Sciatic nerve (tissue), 2 donors: Measurements from ENCODE around the gene ABCB8. TPM values are rescaled to one million over a fixed set of nuclear protein-coding genes. Genes with fewer than 3 reads are reported as not detected.

ENCODE experiments used
- ATAC-seq: fragments of 200-7000 bp; cut with Tn5 transposase; one replicate; pipeline ENCODE4 v1.9.1; 2020; ENCODE audit warnings: mild to moderate bottlenecking, moderate library complexity
- DNase-seq: peaks from one replicate; pipeline ENCODE4 v3.0.0-alpha.2; 2020; ENCODE audit warnings: low spot score
- intact Hi-C: fragments of 100-400 bp; cut with DNase I; formaldehyde crosslinking; loops from one replicate; pipeline ENCODE4 v1.14.2; 2022
- total RNA-seq: library from RNA; stranded (reverse); fragmentation: NEBNext Ultra II Directional; extraction: Animal tissue kit (Norgen Biotek cat#: 25700); gene quantifications from one replicate; pipeline ENCODE4 v1.2.1, GENCODE V29; 2021
- donor health status: DM: no; HTN: no; CAD: no.
- donor health status: DM: no; HTN: no; CAD: no.

ABCB8 gene
- 32.8 TPM for total RNA-seq

DNA sequence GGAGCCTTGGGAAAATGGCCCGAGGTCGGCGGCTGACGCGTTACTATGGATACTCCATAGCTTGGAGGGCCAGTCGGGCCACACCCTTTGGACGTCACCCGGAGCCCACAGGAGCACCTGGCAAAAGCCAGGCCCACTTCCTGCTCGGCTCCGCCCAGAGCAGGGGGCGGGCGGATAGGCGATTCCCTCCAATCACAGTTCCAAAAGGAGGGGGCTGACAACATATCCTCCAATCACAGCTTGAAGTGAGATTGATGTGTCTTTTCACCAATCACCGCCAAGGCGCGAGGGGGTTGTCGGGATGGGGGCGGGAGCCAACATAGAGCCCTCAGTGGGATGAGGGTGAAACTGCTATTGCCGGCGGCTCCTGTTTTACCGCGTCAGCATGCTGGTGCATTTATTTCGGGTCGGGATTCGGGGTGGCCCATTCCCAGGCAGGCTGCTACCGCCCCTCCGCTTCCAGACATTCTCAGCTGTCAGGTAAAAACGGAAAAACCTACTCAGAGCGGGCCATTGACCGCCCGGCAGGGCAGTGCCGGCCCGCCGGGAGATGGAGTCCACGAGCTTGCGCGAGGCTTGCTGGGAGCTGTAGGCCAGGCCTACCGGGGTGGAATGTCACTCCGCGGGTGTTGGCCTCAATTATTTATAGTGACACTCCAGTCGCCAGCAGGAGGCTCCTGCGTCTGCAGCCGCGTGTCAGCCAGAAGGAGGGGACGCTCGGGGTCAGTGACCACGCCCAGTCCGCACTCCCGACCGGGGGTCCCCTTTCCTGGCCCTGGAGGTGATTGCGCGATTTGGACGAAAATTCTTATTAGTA lies at the start of gene ABCB8:
ABCB8 (plus strand) TSS at position 320 of the 817 bp plus-strand sequence; CDS start at position 386, 66 bp downstream.
- intact Hi-C loops = no loop called here
- ATAC-seq = peak; percentile 98
- peak; percentile 99 for DNase-seq

DNA sequence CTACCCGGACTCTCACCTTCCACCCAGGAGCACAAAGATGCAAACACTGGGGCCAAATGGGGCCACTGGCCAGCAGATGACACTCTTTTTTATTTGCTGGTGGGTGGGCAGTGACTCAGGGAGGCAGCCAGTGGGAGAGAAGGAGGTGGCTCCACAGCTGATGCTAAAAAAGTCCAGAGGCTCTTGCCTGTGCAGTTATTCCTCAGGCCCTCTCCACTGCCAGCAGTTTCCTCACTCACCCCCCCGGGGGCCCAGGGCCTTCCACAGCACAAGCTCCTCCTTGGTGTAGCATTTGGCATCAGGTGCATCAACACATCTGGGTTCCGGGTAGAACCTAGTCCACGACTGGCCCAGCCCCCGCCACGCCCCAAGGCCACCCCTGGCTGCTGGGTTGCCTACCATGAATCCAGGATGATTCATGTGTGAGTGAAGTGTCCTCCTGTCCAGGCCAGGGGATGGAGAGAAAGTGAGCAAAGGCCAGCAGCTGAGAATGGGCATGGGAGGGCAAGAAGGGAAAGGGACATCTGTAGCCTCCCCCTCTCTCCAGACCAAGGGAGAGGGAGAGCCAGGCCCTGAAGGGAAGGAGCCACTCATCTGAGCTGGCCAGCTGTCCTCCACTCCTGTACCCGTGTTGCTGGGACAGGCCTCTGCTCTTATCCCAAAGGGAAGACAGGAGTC lies 48.4 kb upstream of the ABCB8 start:
- no peak for DNase-seq
- intact Hi-C loops = no loop called here

DNA sequence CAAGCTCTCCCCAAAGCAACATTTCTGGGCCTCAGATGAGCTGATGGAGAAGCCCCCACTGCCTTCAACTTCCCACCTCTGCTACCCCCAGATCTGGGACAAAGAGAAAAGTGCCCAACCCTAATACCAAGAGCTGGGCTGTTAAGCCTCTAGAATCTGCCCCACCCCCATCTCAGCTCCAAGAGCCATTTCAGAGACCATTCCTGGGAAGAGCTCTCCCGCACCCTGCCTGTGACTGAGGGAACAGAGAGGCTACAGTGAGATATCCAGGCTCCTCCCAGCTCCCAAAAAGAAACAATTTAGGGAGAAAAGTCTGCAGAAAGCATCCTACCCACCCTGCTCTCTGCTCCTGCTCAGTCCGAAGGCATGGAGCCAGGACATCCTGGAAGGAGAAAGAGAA lies 47.6 kb upstream of the ABCB8 start:
- intact Hi-C loops = no loop called here
- ATAC-seq = no peak
- no peak for DNase-seq

More for the DNA sequence above, 48.4 kb upstream of the ABCB8 start:
- peak; percentile 40 for ATAC-seq

DNA sequence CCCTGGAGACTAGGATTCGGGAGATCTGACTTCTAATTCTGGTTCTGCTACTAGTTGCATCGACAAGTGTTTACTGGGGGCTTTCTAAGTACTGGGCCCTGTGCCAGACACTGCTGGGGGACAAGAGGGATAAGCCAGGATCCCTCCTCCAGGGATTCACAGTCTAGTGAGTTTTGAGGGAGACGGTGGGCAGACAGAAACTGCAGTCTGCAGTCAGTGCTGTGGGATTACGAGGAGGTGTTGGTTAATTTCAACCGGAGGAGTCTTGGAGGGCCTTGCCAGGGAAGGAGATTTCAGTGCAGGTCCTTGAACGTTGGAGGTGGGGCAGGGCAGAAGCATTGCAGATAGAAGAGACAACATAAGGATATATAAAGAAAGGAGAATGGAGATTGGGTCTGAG lies 46.6 kb upstream of the ABCB8 start:
- intact Hi-C loops = no loop called here
- ATAC-seq (no peak), DNase-seq (no peak)

DNA sequence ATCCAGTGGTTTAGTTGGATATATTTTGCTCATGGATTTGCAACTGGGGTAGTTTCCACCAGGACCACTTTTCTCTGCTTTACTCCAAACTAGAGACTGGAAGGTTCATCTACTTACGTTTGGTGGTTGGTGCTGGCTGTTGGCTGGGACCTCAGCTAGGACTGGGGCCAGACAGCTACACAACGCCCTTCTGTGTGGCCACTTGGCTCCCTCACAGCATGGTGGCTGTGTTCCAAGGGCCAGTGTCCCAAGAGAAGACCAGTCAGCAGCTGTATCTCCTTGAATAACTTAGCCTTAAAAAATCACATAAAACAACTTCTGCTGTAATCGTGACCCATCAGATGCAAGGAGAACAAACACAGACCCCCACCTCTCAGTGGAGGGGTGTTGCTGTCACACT lies 45.9 kb upstream of the ABCB8 start:
- DNase-seq = no peak
- intact Hi-C loops = no loop called here
- ATAC-seq = peak; percentile 54

DNA sequence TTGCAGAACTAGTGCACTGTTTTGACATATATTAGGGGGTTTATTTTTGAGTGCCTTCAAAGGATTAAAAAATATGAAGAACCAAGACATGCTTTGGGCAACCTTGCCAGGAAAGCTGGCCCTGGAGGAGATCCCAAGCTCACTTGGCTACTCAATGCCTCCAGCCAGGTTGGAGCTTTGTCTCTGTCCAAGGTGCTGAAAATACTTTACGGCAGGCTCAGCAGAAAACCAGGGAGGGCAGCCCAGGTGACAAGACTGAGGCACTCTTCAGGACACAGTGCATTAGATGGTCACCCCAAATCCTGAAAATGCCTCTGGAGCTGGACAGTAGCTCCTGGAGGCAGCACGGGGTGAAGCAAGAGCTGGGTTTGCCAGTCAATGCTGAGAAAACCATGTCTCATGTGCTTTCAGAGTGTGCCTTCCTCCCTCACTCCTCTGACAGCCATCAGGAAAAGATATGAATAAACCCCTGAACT lies 44.3 kb upstream of the ABCB8 start:
- DNase-seq = no peak
- no peak for ATAC-seq
- intact Hi-C loops = no loop called here

DNA sequence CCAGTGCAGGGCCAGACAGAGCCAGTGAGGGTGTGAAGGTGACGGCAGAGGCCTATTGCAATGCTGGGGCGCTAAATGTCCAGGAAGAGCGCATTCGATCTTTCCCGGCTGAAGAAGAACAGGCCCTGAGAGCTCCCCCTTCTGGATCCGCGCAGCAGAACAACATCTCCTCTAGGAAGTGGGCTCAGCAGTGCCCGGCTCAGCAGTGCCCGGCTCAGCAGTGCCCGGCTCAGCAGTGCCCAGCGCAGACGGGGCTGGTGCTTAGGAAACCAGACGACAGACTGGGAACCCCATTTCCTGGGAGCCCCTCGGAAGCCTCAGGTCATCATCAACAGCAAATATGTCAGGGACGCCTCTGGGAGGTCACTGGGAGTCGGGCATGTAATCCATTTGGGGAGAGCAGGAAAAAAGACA lies 42.1 kb upstream of the ABCB8 start:
- intact Hi-C loops = loop anchor here (5.0 kb wide), 1 partner anchor 89 kb away; no protein-coding TSS in a partner anchor
- DNase-seq (no peak), ATAC-seq (no peak)

DNA sequence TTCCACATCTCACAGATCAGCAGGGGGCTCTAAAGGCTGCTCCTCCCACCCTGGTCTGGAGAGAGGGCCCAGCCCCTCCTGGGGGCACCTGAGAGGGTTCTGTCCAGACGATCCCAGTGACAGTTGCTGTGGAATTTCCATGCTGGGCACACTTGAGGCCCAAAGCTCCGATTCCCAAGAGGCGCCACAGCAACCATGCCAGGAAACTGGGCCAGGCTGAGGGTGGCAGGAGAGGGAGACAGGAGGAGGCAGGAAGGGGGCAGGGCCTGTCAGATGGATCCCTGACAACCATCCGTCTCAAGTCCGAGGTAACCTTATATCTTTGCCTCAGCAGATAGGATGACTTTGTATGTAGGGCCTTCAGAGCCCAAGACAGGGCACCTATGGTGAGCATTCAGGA lies 41.7 kb upstream of the ABCB8 start:
- ATAC-seq (no peak), DNase-seq (no peak)

DNA sequence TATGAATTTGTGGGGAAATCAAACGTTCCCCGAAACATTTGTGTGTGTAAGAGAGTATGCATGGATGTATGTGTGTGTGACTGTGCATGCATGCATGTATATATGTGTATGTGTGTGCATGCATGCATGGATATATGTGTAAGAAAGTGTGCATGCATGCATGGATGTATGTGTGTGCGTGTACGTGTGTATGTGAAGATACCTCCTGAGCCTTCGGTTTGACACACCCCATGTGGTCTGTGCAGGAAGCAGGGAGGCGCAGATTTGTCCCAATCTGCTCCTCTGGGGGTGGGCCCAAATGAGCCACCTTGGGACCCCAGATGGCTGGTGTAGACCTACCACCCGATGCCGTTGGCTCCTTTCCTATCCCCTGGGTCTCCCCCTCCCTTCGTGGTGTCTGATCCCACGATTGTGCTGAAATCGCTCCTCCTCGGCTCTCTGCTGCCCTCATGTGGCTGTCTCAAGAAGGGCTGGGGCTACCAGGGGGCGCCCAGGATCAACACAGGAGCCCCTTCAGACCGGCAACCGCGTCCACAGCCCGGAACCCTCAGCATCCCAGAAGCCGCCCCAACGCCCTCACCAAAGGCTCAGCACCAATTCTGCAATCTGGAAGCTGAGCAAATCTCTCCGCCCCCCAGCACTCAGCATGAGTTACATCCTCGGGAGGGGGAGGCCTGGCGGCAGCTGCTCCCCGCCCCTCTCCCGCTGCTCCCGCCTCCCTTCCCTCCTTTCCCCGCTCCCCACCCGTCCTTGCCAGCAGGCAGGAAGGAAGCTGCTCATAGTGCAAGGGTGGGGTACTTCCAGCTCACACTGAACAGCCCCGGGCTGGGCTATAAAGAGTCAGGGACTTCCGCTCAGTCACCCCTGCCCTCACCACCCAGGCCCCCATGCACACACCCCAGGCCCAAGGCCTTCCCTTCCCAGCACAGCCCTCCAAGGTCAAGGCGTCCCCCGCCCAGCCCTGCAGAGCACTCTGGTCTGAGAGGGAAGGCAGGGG lies 39.7 kb upstream of the ABCB8 start:
- intact Hi-C loops = loop anchor here (5.0 kb wide), 1 partner anchor 91 kb away; no protein-coding TSS in a partner anchor
- ATAC-seq = peak; percentile 52

More for the DNA sequence above, 41.7 kb upstream of the ABCB8 start:
- intact Hi-C loops = loop anchor here (5.0 kb wide), 1 partner anchor 89 kb away; no protein-coding TSS in a partner anchor

DNA sequence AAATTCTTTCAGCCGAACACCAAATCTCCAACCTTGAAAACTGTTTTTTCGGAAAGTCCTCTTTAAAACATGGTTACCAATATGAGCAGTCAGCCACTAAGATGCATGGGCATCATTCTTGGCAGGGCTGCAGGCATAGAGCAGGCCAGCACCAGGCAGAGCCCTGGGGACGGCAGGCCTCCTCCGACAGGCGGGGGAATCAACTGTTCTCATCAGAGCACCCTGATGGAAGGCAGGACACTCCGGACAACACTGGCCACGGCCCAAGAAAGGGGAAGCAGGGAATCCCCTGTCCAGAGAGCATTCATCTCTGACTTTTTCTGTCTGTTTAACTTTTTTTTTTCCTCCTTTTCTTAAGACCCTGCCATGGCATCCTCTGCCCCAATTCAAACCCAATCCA lies 38.8 kb upstream of the ABCB8 start:
- ATAC-seq = no peak
- intact Hi-C loops = loop anchor here (5.0 kb wide), 1 partner anchor 92 kb away; no protein-coding TSS in a partner anchor
- no peak for DNase-seq

More for the DNA sequence above, 39.7 kb upstream of the ABCB8 start:
- no peak for DNase-seq

DNA sequence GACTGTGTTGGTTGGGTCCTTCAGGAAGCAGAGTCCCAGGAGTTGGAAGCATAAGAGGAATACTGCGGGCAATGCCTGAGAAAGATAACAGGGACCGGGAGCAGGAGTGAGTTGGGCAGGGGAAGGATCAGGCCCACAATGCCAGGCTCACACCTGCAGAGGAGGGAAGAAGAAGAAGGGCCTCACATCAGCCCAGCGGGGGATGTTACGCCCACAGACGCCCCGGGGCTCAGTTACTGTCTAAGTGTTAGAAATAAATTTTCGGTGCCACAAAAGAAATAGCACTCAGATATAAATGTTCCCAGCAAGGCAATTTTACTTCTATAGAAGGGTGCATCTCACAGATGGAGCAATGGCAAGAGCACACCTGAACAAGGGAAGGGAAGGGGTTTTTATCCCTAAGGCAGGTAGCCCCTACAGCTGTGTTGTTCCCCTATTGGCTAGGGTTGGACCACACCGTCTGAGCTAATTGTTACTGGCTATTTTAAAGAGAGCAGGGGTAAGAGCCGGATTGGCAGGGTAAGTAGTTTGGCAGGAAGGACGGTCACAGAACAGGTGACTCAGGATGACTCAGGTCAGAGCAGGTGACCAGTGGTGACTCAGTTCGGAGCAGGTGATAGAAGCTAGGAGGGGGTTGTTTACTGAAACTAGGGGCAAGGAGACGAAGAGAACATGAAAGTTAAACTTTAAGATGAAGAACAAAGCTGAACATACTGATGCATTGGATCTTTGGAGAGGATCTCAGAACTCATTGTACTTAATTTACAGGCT lies 37.6 kb upstream of the ABCB8 start, which contains the start of gene NOS3:
NOS3 (plus strand) TSS at position 602 of the 771 bp plus-strand sequence. CDS start 2,787 bp downstream, outside the sequence.
- ATAC-seq (no peak), DNase-seq (no peak)
- intact Hi-C loops = no loop called here

DNA sequence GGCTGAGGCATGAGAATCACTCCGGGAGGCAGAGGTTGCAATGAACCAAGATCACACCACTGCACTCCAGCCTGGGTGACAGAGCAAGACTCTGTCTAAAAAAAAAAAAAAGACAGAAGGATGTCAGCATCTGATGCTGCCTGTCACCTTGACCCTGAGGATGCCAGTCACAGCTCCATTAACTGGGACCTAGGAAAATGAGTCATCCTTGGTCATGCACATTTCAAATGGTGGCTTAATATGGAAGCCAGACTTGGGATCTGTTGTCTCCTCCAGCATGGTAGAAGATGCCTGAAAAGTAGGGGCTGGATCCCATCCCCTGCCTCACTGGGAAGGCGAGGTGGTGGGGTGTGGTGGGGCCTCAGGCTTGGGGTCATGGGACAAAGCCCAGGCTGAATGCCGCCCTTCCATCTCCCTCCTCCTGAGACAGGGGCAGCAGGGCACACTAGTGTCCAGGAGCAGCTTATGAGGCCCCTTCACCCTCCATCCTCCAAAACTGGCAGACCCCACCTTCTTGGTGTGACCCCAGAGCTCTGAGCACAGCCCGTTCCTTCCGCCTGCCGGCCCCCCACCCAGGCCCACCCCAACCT lies 36.1 kb upstream of the ABCB8 start:
- no peak for DNase-seq
- no peak for ATAC-seq
- intact Hi-C loops = no loop called here

DNA sequence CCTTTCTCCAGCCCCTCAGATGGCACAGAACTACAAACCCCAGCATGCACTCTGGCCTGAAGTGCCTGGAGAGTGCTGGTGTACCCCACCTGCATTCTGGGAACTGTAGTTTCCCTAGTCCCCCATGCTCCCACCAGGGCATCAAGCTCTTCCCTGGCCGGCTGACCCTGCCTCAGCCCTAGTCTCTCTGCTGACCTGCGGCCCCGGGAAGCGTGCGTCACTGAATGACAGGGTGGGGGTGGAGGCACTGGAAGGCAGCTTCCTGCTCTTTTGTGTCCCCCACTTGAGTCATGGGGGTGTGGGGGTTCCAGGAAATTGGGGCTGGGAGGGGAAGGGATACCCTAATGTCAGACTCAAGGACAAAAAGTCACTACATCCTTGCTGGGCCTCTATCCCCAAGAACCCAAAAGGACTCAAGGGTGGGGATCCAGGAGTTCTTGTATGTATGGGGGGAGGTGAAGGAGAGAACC lies 35.4 kb upstream of the ABCB8 start:
- ATAC-seq (peak; percentile 50), DNase-seq (no peak)
- intact Hi-C loops = no loop called here

DNA sequence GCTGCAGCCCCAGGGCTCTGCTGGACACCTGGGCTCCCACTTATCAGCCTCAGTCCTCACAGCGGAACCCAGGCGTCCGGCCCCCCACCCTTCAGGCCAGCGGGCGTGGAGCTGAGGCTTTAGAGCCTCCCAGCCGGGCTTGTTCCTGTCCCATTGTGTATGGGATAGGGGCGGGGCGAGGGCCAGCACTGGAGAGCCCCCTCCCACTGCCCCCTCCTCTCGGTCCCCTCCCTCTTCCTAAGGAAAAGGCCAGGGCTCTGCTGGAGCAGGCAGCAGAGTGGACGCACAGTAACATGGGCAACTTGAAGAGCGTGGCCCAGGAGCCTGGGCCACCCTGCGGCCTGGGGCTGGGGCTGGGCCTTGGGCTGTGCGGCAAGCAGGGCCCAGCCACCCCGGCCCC lies 34.7 kb upstream of the ABCB8 start:
- DNase-seq (no peak), ATAC-seq (peak; percentile 33)

DNA sequence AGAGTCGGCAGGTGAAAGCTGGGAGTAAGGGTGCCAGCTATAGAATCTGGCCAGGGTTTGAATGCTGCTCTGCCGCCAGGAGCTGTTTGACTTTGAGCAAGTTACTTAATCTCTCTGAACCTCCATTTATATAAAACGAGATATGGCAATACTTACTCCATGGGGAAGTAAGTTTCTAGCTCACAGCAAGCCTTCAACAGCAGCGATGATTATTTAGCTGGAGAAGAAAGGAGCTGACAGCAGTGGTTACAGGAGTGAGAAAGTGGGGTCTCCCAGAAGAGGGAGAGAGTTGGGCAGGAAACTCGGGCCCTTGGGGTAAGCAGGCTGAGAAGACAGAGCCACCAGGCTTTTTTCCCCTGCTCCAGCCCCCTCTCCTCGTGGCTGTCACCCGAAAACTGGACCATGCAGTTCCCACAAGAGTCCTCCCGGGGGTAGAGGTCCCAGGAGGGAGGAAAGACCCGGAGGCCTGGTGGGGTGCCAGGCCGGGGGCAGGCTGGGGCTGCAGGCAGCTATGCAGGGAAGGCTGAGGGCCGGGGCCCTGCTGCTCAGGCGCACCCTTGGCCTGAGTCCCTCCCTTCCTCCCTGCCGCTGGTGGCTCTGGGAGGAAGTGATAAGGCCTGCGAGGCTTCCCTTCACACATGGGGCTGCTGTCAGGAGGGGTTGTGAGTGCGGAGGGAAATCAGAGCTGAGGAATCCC lies 34.0 kb upstream of the ABCB8 start:
- ATAC-seq (peak; percentile 54), DNase-seq (no peak)
- intact Hi-C loops = no loop called here

More for the DNA sequence above, 34.7 kb upstream of the ABCB8 start:
- intact Hi-C loops = no loop called here

DNA sequence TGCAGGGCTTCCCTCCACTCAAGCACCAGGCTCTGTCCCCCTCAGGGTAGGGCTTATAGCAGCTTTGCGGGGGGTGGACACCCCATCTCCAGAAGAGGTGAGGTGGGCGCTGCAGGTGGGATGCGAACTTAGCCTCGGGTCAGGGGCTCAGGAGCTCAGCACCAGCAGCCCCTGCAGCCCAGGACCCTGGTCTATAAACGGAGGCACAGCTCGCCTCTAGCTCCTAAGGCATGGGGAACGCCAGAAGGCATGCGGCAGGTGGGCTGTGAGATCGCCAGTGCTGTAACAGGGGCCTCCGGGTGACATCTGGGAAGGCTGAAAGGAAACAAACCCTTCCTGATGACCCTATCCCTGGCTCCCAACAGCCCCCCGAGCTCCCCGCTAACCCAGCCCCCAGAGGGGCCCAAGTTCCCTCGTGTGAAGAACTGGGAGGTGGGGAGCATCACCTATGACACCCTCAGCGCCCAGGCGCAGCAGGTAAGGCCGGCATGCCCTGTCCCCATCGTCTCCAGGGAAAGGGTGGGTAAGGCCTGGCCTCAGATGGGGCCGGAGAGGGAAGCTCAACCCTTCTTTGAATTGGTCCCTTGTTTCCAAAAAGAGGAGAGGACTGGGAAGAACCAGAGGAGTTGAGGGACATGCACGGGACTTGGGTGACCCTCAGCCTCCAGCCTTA lies 33.3 kb upstream of the ABCB8 start:
- DNase-seq (no peak), ATAC-seq (no peak)
- intact Hi-C loops = no loop called here
